GM12873 (cell line): ENCODE measurements around the gene CCDC97.

Experiments used
- TF ChIP-seq, protein P1 (sequence below): IDR thresholded peaks from 2 replicates; pipeline ENCODE4 v1.5.1; 2012; ENCODE audit warnings: low read depth, mild to moderate bottlenecking, moderate library complexity, low read length, control low read depth; ENCODE audit not compliant: insufficient read depth; ENCODE audit errors: missing control alignments

CCDC97 gene

DNA sequence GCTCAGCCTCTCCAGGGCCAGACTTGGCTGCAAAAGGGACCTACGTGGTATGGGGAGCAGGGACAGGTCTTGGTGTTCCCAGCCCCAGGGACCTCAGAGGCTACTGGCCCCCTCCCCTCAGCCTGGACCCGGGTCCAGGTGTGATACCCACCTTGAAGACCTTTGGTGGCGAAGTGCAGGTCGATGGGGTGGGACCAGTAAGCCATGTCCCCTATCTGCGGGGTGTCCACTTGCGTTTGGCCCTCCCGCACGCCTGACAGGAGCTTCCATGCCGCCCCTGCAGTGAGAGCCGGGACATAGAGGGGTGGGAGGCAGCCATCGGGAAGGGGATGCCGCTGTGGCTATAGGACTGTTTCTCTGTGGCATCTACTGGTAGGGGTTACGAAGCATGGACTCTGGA is 47.8 kb downstream of the CCDC97 start:
- TF ChIP-seq, protein P1, sequence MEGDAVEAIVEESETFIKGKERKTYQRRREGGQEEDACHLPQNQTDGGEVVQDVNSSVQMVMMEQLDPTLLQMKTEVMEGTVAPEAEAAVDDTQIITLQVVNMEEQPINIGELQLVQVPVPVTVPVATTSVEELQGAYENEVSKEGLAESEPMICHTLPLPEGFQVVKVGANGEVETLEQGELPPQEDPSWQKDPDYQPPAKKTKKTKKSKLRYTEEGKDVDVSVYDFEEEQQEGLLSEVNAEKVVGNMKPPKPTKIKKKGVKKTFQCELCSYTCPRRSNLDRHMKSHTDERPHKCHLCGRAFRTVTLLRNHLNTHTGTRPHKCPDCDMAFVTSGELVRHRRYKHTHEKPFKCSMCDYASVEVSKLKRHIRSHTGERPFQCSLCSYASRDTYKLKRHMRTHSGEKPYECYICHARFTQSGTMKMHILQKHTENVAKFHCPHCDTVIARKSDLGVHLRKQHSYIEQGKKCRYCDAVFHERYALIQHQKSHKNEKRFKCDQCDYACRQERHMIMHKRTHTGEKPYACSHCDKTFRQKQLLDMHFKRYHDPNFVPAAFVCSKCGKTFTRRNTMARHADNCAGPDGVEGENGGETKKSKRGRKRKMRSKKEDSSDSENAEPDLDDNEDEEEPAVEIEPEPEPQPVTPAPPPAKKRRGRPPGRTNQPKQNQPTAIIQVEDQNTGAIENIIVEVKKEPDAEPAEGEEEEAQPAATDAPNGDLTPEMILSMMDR, result no peak

DNA sequence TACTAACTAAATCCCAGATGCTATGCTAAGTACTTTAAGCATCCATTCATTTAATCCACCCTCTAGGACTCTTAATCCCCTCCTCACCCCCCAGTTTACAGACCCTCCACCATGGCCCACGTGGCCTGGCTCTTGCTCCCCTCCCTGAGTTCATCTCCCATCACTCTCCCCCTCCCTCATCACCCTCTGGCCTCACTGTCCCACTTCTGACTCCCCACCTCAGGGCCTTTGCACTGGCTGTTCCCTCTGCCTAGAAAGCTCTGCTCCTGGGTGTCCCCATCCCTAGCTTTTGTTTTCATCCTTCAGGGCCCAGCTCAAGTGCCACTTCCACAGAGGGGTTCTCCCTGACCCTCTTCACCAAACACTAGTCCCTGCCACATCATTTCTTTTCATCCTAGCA is 49.8 kb downstream of the CCDC97 start:
- TF ChIP-seq, protein P1, result no peak

DNA sequence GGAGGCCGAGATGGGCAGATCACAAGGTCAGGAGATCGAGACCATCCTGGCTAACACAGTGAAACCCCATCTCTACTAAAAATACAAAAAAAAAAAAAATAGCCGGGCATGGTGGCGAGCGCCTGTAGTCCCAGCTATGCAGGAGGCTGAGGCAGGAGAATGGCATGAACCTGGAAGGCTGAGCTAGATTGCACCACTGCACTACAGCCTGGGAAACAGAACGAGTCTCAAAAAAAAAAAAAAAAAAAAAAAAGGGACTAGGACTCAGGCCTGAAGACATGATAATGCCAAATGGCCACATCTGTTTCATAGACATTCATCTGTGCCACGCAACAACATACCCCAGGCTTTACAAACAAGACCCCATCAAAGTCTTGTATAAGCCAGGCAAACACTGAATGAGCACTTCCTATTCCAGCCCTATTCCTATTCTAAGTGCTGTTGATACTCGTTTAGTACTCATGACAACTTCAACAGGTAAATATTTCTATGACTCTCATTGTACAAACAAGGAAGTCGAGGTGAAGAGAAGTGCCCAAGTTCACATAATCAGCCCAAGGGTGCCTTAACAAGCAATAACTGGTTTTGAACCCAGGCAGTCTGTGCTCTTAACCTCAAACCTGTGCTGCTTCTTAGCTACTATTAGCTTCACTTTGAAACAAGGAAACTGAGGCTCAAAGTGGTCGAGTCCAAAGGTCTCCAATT is 52.3 kb downstream of the CCDC97 start:
- TF ChIP-seq, protein P1, result no peak

DNA sequence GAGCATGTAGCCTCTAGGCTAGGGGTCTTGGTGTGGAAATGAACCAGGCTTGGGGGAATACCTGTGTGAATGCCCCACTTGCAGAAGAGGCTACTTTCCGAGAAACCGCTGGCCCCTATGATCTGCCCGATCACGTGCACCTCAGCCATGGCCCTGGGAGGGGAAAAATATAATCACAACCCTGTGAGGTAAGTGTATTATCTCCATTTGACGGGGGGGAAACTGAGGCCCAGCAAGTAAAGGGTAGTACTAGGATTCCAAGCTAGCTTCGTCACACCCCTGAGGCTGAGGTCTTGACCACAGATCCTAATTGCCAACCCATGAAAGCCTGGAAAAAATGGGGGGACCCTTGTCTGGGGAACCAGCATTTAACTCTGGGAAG is 53.4 kb downstream of the CCDC97 start:
- TF ChIP-seq, protein P1, result no peak

DNA sequence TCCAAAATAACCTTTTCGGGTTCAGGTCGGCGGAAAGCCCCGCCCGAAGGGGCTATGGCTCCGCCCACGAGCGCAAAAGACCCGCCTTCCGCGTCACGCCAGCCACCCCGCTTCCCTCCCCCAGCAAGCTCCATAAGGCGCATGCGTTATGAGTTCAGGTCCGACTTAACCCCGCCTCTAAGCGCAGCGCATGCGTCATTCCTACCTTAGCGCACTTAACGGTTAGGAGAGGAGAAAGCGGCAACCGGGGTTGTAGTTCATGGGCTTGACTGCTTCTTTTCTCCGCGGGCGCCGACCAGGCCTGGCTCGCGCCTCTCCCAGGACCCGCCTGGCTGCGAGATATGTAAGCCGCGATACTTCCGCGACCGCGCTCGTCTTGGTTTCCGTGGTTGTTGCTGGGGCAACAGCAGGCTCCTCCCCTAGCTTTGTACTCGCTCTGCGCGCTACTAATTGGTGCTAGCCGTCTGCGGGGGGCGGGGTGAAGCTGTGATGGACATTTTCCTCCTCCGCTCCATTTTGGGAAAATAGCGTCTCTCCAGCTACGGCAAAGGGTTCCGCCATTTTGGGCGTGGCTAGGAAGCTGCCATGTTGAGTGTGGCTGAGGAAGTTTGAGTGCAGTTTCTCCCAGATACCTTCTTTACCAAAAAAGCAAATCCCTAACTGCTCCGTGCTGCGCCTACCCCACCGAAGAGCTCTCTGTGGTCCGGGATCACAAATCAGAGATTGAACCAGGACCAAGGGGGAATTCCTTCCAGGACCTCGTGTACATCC is 54.0 kb downstream of the CCDC97 start, which contains the start of gene B9D2:
Gene B9D2, minus strand, starts transcription at position 397 of the 771 bp plus-strand sequence. CDS start 630 bp downstream, outside the sequence.
- TF ChIP-seq, protein P1, result no peak

DNA sequence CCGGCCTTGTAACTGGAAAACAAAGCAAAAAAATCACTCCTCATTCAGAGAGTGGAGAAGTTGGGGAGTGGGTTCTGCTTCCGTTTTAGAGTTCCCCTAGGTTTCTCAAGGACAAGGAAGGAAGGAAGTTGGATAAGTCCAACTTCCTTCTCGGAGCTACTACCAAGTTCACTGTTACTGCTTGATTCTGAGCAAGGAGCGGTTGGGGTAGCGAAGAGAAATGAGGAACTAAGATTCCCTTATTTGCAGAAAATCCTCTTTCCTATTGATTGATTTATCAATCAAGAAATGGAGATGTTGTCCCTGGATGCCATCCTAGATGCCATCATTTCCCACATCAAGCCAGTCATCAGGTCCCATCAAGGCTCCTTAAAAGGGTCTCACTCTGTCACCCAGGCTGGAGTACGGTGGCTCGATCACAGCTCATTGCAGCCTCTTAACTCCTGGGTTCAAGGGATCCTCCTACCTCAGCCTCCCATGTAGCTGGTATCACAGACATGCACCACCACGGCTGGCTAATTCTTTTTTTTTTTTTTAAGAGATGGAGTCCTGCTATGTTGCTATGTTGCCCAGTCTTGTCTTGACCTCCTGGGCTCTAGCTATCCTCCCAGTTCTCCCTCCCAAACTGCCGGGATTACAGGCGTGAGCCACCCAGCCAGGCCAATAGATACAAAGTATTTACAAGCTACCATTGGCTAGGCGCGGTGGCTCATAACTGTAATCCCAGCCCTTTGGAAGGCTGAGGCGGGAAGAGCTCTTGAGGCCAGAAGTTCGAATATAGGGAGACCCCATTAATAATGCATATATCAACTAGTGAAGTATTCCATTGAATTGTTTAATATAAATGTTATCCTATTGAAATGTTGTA is 54.8 kb downstream of the CCDC97 start:
- TF ChIP-seq, protein P1, result no peak
